ENCODE data around the gene RAX2.

RAX2 gene

GRCh38 chr19:3740431-3740830 lies 31.6 kb downstream of the RAX2 start:
- Histone ChIP-seq H3K36me3 (ENCODE audit: control insufficient read depth in 1 of 2, insufficient read depth in 2 of 2, low read length in 2 of 2) (peaks cover 13 to 14% of the 10 kb centered on the region in 2 experiments), H2BK12ac (ENCODE audit: low read length) (no peak overlapping the region), H3K4me2 (ENCODE audit: low read length) (no peak overlapping the region)

GRCh38 chr19:3738477-3739220 lies 33.4 kb downstream of the RAX2 start:
- H3K14ac ChIP-seq (ENCODE audit: low read length): no peak overlapping the region
- peaks cover 19 to 20% of the 10 kb centered on the region in 2 experiments for H3K36me3 ChIP-seq (ENCODE audit: control insufficient read depth in 1 of 2, insufficient read depth in 2 of 2, low read length in 2 of 2)
- no peaks in the 10 kb centered on the region for H3K27me3 ChIP-seq (ENCODE audit: insufficient read depth, low read length)
- H4K12ac ChIP-seq (ENCODE audit: low read depth, low read length): no peak overlapping the region
- H3K79me1 ChIP-seq (ENCODE audit: low read length): no peaks in the 10 kb centered on the region
- no peak overlapping the region for H3K9ac ChIP-seq (ENCODE audit: low read length)
- DNase-seq: no peak
- H3K4ac ChIP-seq (ENCODE audit: low read depth, low read length): no peak overlapping the region
- no peak overlapping the region for H3K23ac ChIP-seq (ENCODE audit: low read length)
- H3K18ac ChIP-seq (ENCODE audit: low read length): no peak overlapping the region
- H2BK120ac ChIP-seq (ENCODE audit: insufficient read depth, low read length, poor library complexity): no peak overlapping the region
- H3K79me2 ChIP-seq (ENCODE audit: control insufficient read depth, insufficient read depth, low read length, poor library complexity): no peaks in the 10 kb centered on the region
- no peaks in the 10 kb centered on the region for H3K4me1 ChIP-seq (ENCODE audit: control insufficient read depth in 1 of 2, insufficient read depth in 2 of 2, low read length in 2 of 2)
- H3K4me2 ChIP-seq (ENCODE audit: low read length): no peak overlapping the region
- no peak overlapping the region for H3K27ac ChIP-seq (ENCODE audit: low read depth, low read length)
- H2AK5ac ChIP-seq (ENCODE audit: low read length): no peak overlapping the region
- no peak overlapping the region for H2AFZ ChIP-seq (ENCODE audit: insufficient read depth, low read length, poor library complexity)
- WGBS (ENCODE audit: extremely low coverage, insufficient coverage, insufficient read length): no CpG with 5 or more reads among the region's 32 CpGs
- H4K8ac ChIP-seq (ENCODE audit: low read depth, low read length): no peak overlapping the region
- no peak overlapping the region for H3K4me3 ChIP-seq (ENCODE audit: low read depth, low read length)
- no peak overlapping the region for H4K91ac ChIP-seq (ENCODE audit: low read depth, low read length)
- peaks cover 5% of the 10 kb centered on the region for H3K9me3 ChIP-seq (ENCODE audit: insufficient read depth, low read depth, low read length)
- no peak overlapping the region for H2BK5ac ChIP-seq (ENCODE audit: low read depth, low read length, poor library complexity)
- no peak overlapping the region for H2BK12ac ChIP-seq (ENCODE audit: low read length)

More at GRCh38 chr19:3740431-3740830, 31.6 kb downstream of the RAX2 start:
- H3K79me2 ChIP-seq (ENCODE audit: control insufficient read depth, insufficient read depth, low read length, poor library complexity): no peaks in the 10 kb centered on the region
- WGBS (ENCODE audit: extremely low coverage, insufficient coverage, insufficient read length): no CpG with 5 or more reads among the region's 24 CpGs
- no peak overlapping the region for H3K18ac ChIP-seq (ENCODE audit: low read length)
- H3K4me3 ChIP-seq (ENCODE audit: low read depth, low read length): no peak overlapping the region
- no peak overlapping the region for H3K14ac ChIP-seq (ENCODE audit: low read length)
- no peak overlapping the region for H2AFZ ChIP-seq (ENCODE audit: insufficient read depth, low read length, poor library complexity)
- H2BK120ac ChIP-seq (ENCODE audit: insufficient read depth, low read length, poor library complexity): no peak overlapping the region
- peaks cover 4% of the 10 kb centered on the region for H3K9me3 ChIP-seq (ENCODE audit: insufficient read depth, low read depth, low read length)
- no peak overlapping the region for H2AK5ac ChIP-seq (ENCODE audit: low read length)
- no peak overlapping the region for H3K27ac ChIP-seq (ENCODE audit: low read depth, low read length)
- no peaks in the 10 kb centered on the region for H3K79me1 ChIP-seq (ENCODE audit: low read length)
- no peak overlapping the region for H3K23ac ChIP-seq (ENCODE audit: low read length)
- no peak overlapping the region for H3K4ac ChIP-seq (ENCODE audit: low read depth, low read length)
- H4K12ac ChIP-seq (ENCODE audit: low read depth, low read length): no peak overlapping the region
- no peak overlapping the region for H4K8ac ChIP-seq (ENCODE audit: low read depth, low read length)
- no peak for DNase-seq
- H2BK5ac ChIP-seq (ENCODE audit: low read depth, low read length, poor library complexity): no peak overlapping the region
- no peaks in the 10 kb centered on the region for H3K4me1 ChIP-seq (ENCODE audit: control insufficient read depth in 1 of 2, insufficient read depth in 2 of 2, low read length in 2 of 2)
- no peaks in the 10 kb centered on the region for H3K27me3 ChIP-seq (ENCODE audit: insufficient read depth, low read length)
- no peak overlapping the region for H3K9ac ChIP-seq (ENCODE audit: low read length)
- H4K91ac ChIP-seq (ENCODE audit: low read depth, low read length): no peak overlapping the region

GRCh38 chr19:3737487-3738205 lies 34.4 kb downstream of the RAX2 start:
- Histone ChIP-seq H3K27me3 (ENCODE audit: insufficient read depth, low read length) (no peaks in the 10 kb centered on the region), H3K9me3 (ENCODE audit: insufficient read depth, low read depth, low read length) (peaks cover 5% of the 10 kb centered on the region), H3K4me2 (ENCODE audit: low read length) (no peak overlapping the region), H2AK5ac (ENCODE audit: low read length) (no peak overlapping the region), H3K23ac (ENCODE audit: low read length) (no peak overlapping the region), H4K12ac (ENCODE audit: low read depth, low read length) (no peak overlapping the region), H3K79me2 (ENCODE audit: control insufficient read depth, insufficient read depth, low read length, poor library complexity) (no peaks in the 10 kb centered on the region), H3K4ac (ENCODE audit: low read depth, low read length) (no peak overlapping the region), H2BK12ac (ENCODE audit: low read length) (no peak overlapping the region), H3K27ac (ENCODE audit: low read depth, low read length) (no peak overlapping the region), H4K8ac (ENCODE audit: low read depth, low read length) (no peak overlapping the region), H2BK120ac (ENCODE audit: insufficient read depth, low read length, poor library complexity) (no peak overlapping the region), H3K9ac (ENCODE audit: low read length) (no peak overlapping the region), H3K18ac (ENCODE audit: low read length) (no peak overlapping the region), H2BK5ac (ENCODE audit: low read depth, low read length, poor library complexity) (no peak overlapping the region), H3K14ac (ENCODE audit: low read length) (no peak overlapping the region), H3K4me1 (ENCODE audit: control insufficient read depth in 1 of 2, insufficient read depth in 2 of 2, low read length in 2 of 2) (no peaks in the 10 kb centered on the region), H3K36me3 (ENCODE audit: control insufficient read depth in 1 of 2, insufficient read depth in 2 of 2, low read length in 2 of 2) (peaks cover 19 to 20% of the 10 kb centered on the region in 2 experiments), H2AFZ (ENCODE audit: insufficient read depth, low read length, poor library complexity) (no peak overlapping the region), H4K91ac (ENCODE audit: low read depth, low read length) (no peak overlapping the region), H3K79me1 (ENCODE audit: low read length) (no peaks in the 10 kb centered on the region), H3K4me3 (ENCODE audit: low read depth, low read length) (no peak overlapping the region)
- no peak for DNase-seq
- no CpG with 5 or more reads among the region's 10 CpGs for WGBS (ENCODE audit: extremely low coverage, insufficient coverage, insufficient read length)

GRCh38 chr19:3736106-3736724 lies 35.8 kb downstream of the RAX2 start:
- Histone ChIP-seq H3K79me2 (ENCODE audit: control insufficient read depth, insufficient read depth, low read length, poor library complexity) (no peaks in the 10 kb centered on the region), H3K14ac (ENCODE audit: low read length) (no peak overlapping the region), H3K9ac (ENCODE audit: low read length) (no peak overlapping the region), H3K27me3 (ENCODE audit: insufficient read depth, low read length) (no peaks in the 10 kb centered on the region), H3K27ac (ENCODE audit: low read depth, low read length) (no peak overlapping the region), H2AK5ac (ENCODE audit: low read length) (no peak overlapping the region), H4K91ac (ENCODE audit: low read depth, low read length) (no peak overlapping the region), H3K79me1 (ENCODE audit: low read length) (no peaks in the 10 kb centered on the region), H3K36me3 (ENCODE audit: control insufficient read depth in 1 of 2, insufficient read depth in 2 of 2, low read length in 2 of 2) (peaks cover 19 to 20% of the 10 kb centered on the region in 2 experiments), H3K4me2 (ENCODE audit: low read length) (no peak overlapping the region), H2BK120ac (ENCODE audit: insufficient read depth, low read length, poor library complexity) (no peak overlapping the region), H2AFZ (ENCODE audit: insufficient read depth, low read length, poor library complexity) (no peak overlapping the region), H3K4me1 (ENCODE audit: control insufficient read depth in 1 of 2, insufficient read depth in 2 of 2, low read length in 2 of 2) (no peaks in the 10 kb centered on the region), H3K9me3 (ENCODE audit: insufficient read depth, low read depth, low read length) (peaks cover 5% of the 10 kb centered on the region), H3K4me3 (ENCODE audit: low read depth, low read length) (no peak overlapping the region), H3K4ac (ENCODE audit: low read depth, low read length) (no peak overlapping the region), H4K12ac (ENCODE audit: low read depth, low read length) (no peak overlapping the region), H4K8ac (ENCODE audit: low read depth, low read length) (no peak overlapping the region), H3K23ac (ENCODE audit: low read length) (no peak overlapping the region), H3K18ac (ENCODE audit: low read length) (no peak overlapping the region), H2BK12ac (ENCODE audit: low read length) (no peak overlapping the region), H2BK5ac (ENCODE audit: low read depth, low read length, poor library complexity) (no peak overlapping the region)
- DNase-seq: no peak
- no CpG with 5 or more reads among the region's 21 CpGs for WGBS (ENCODE audit: extremely low coverage, insufficient coverage, insufficient read length)

All from trophoblast cell (in vitro differentiated cells and primary cell).